Endometrial microvascular endothelial cells (primary cell): ENCODE measurements around the gene MLYCD. TPM values are rescaled to one million over a fixed set of nuclear protein-coding genes. Genes with fewer than 3 reads are reported as not detected.

Experiments
- in situ Hi-C: cut with HindIII; loops from 2 replicates; pipeline ENCODE4 v1.10.0; 2017; ENCODE audit warnings: low sequenced_read_pairs, low pct_unique_long_range_greater_than_20kb; ENCODE audit errors: inconsistent ontology term
- total RNA-seq: library from RNA; depleted of rRNA; stranded (reverse); fragments of >200 nt; gene quantifications from one replicate; pipeline ENCODE4 v1.2.3, GENCODE V29; 2015; ENCODE audit errors: inconsistent ontology term

Gene MLYCD
- total RNA-seq, 1 donor from 2014 or later = 1.8 TPM

- in situ Hi-C loops = no loop called here
These were observed 64.6 kb downstream of the MLYCD start for GRCh38 chr16:83963277-83964119.

DNA sequence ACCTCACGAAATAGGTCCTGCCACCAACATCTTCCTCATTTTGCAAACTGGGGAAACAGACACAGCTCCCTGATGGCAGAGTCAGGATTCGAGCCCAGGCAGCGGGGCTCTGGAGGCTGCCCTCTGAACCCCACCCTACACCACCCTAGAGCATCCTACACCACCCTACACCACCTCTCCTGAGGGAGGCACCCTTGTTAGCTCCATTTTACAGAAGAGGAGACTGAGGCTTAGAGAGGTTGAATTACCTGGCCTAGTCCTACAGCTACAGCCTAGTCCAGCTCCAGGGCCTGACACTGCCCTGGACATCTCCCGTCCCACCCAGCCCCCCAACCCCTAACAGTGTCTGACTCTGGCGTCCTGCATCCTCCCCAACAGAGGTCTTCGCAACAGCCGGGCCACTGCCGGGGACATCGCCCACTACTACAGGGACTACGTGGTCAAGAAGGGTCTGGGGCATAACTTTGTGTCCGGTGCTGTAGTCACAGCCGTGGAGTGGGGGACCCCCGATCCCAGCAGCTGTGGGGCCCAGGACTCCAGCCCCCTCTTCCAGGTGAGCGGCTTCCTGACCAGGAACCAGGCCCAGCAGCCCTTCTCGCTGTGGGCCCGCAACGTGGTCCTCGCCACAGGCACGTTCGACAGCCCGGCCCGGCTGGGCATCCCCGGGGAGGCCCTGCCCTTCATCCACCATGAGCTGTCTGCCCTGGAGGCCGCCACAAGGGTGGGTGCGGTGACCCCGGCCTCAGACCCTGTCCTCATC lies 65.9 kb downstream of the MLYCD start:
- in situ Hi-C loops = no loop called here

GRCh38 chr16:83965444-83966152 lies 66.7 kb downstream of the MLYCD start:
- in situ Hi-C loops = no loop called here

DNA sequence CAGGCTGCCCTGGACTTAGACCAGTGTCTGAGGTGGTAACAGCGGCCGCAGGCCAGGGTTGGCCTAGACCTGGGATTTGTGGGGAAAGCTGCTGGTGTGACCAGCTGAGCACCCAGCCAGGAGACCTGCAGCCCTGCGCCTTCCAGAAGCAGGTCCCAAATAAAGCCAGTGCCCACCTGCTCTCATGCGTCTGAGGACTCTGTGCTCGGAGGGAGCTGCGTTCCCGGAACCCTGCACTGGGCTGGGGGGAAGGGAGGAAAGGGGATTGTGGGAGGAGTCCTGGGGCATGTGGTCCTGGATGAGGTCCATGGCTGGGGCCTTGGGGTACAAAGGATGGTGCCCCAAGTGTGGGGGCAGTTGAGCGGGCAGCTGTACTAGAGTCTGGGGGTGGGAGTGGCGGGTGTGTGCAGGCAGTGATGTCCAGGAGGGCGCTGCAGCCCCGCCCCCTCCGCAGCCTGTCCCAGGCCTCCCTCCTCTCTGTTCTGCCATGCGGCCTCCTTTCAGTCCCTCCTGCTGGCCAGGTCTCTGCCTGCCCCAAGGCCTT lies 67.3 kb downstream of the MLYCD start:
- in situ Hi-C loops = no loop called here

- in situ Hi-C loops = no loop called here
These were observed 68.2 kb downstream of the MLYCD start for GRCh38 chr16:83967091-83967490.

DNA sequence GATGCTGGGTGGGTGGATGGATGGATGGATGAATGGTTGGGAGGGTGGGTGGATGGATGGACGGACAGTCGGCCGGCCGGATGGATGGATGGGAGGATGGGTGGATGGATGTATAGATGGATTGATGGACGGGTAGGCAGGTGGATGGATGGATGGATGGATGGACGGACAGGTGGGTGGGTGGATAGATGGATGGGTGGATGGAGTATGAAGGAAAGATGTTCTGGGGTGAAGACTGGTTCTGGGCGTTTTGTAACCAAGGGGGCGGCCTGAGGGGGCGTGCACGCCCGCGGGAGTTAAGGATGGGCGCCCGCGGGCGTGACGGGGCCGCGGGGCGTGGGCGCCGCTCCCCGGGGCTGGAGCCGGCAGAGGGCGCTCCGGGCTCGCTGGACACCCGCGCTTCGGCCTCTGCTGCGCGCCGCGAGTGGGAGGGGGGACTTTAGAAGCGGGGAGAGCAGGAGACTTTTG lies 69.0 kb downstream of the MLYCD start, which contains the start of gene NECAB2:
Gene NECAB2 (plus strand): TSS at position 407 of the 468 bp plus-strand sequence. CDS start 405 bp downstream, outside the sequence.
- in situ Hi-C loops = no loop called here

GRCh38 chr16:83968306-83968851 lies 69.5 kb downstream of the MLYCD start:
- in situ Hi-C loops = no loop called here

DNA sequence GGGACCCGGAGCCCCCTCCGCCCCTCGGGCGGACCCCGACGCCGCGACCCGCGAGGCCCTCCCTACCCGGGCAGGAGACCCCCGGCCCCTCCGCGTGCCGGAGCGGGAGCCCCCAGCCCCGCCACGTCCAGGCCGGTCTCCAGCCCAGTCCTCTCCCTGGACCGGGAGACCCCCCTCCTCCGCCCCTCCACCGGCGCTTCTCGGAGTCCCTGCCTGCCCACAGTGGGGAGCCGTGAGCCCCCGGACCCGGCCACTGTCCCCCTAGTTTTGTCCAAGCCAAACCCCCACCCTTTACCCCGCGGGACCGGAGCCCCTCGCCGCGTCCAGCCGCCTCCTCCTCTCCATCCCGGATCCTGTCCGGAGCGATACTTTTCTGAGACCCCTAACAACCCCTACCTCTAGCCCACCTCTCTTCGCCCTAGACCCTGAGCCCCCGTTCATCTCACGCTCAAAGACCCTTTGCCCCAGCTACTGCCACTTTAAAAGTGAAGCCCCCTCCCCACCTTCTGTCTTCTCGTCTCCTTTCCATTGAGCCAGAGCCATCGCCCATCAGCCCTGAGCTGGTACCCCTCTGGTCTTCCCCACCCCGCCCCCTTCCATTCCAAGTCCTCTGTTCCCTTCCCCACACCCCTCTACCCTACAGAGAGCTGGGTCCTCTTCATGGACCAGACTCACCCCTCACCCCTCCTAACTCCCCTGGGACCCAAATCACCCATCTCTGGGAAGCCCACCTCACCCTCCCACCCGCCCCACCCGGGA lies 70.2 kb downstream of the MLYCD start:
- in situ Hi-C loops = no loop called here

GRCh38 chr16:83969771-83970429 lies 71.0 kb downstream of the MLYCD start:
- in situ Hi-C loops = no loop called here

- in situ Hi-C loops = no loop called here
These were observed 71.5 kb downstream of the MLYCD start for GRCh38 chr16:83970430-83970815.

GRCh38 chr16:83971165-83972130 lies 72.5 kb downstream of the MLYCD start:
- in situ Hi-C loops = no loop called here

DNA sequence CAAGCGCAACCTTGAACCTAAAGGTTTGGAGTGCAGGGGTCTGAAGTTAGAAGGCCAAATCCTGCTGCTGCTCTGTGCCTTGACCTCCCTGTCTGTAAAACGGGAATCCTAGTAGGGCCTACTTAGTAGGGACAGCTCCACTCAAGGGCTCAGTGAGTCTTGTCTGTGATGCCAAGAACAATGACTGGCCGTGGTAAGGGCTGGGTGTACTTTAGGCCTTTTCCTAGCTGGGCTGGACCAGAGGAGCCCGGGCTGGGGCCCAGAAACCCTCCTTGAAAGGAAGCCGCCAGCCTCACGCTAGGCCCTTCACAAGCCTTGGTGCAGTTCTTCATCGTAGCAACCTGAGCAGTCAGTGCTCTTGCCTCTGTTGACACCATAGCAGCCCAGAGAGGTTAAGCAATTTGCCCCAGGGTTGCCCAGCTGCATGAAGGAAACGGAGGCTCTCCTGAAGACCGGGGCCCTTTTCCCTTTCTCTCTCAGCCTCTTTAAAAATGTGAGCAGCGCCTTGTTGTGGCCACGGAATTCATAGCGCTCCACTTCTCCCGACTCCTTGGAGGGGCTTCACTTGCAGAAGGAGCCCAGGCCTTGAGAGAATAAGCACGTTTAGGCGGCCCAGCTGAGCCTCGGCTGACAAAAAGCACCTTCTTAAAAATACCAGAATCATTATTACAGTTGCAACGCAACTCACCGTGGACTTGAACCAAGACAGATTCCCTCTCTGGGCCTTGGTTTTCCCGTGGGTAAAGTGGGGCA lies 73.5 kb downstream of the MLYCD start:
- in situ Hi-C loops = no loop called here

GRCh38 chr16:83973077-83973476 lies 74.2 kb downstream of the MLYCD start:
- in situ Hi-C loops = no loop called here

DNA sequence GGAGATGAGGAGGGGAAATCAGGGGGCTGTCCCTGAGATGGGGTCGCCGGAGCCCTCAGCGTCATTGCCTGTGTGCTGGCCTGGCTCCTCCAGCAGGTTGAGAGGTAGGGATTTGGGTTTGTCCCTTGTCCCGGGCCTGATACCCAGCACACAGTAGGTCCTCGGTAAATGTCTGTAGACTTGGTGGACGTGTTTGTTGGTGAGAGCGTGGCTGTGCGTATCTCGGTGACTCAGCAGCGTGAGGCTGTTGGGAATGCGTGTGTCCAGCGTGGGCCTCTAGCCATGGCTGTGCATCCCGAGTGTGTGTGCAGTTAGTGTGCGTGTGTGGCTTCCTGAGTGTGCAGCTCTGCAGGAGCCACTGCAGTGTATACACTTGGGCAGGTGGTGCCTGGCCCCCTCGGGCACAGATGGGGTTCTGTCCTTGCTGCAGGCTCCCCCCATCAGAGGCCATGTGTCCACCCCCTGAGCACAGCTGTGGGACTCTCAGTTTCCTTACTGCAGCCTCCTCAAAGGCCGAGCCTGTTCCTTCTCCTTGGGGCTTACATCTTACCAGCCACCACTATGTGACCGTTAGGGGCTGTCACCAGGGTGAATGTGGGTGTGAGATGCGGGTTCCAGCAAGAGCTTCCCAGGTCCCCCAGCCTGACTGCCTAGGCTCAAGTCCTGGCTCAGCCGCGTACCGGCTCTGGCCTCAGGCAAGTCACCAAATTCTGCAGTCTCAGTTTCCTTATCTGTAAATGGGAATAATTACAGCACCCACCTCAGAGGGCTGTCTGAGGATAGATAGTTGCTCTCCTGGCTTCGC lies 74.9 kb downstream of the MLYCD start:
- in situ Hi-C loops = no loop called here

DNA sequence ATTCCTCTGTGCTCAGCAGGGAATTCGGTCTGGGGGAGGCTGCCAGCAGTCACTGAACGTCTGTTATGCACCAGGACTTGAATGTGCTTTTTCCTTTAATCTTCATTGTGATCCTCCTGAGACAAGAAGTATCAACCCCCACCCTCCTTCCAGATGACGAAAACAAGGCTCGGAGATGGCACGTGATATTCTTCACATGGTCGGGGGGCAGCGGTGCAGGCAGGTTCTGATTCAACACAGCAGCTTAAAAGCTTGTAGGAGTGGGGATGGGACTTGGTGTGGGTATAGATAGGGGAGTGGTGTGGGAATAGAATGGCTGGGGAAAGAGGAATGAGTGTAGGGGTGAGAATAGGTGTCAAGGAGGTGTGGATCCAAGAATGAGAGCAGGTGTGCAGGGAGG lies 75.6 kb downstream of the MLYCD start:
- in situ Hi-C loops = no loop called here
